ENCODE measurements around the gene SERINC4. TPM values are rescaled to one million over a fixed set of nuclear protein-coding genes. Genes with fewer than 3 reads are reported as not detected.

The SERINC4 gene
- total and polyA plus RNA-seq, 10 of the 15 experiments (the other 5 are each of a cell fraction or from before 2014, with no cell fraction given), result 0.06 to 0.96 (median 0.26) TPM; not detected in 1

- TF ChIP-seq BCLAF1 (IDR thresholded peaks at IDR 0.05) (no peak), NBN (IDR thresholded peaks at IDR 0.05) (0 out of 2 replicates have a peak, but pooled peaks have one; percentile 31), TCF3 (IDR thresholded peaks at IDR 0.05; ENCODE audit: borderline replicate concordance, insufficient read depth, low read depth, low read length) (no peak), YY1 (IDR thresholded peaks at IDR 0.05; ENCODE audit: low read depth, low read length) (no peak), TBL1XR1 (IDR thresholded peaks at IDR 0.05; ENCODE audit: low read depth, low read length) (peak; percentile 60), SIX5 (IDR thresholded peaks at IDR 0.05; ENCODE audit: low read depth, low read length, severe bottlenecking) (peak; percentile 7), MEF2A (IDR thresholded peaks at IDR 0.05; ENCODE audit: insufficient read depth, low read depth, low read length) (0 out of 2 replicates have a peak, but pooled peaks have one; percentile 18), SMARCA5 (IDR thresholded peaks at IDR 0.05) (no peak)
These were observed 50.2 kb downstream of the SERINC4 start (continued) for GRCh38 chr15:43749690-43750345.

GRCh38 chr15:43748376-43748775 lies 51.6 kb downstream of the SERINC4 start:
- RAD21 ChIA-PET (ENCODE audit: unreplicated experiment), result interaction anchor here (1.7 to 2.1 kb wide), 2 partner anchors 28 to 40 kb away, joined by 7 to 8 read pairs; partner anchors contain the start of gene ELL3
- POLR2A ChIA-PET, result interaction anchor here (0.6 kb wide), 1 partner anchor 10 kb away, joined by 5 read pairs; no protein-coding TSS in a partner anchor
- Histone ChIP-seq H3K27me3 (replicated peaks in 1 of 2; ENCODE audit: control insufficient read depth in 2 of 2, insufficient read depth in 2 of 2, low read length in 1 of 2) (no peaks in the 10 kb centered on the region), H3K27ac (ENCODE audit: control insufficient read depth, insufficient read depth) (no peak overlapping the region; the same call in 1 of the 2 replicates), H3K36me3 (ENCODE audit: control insufficient read depth in 2 of 2, insufficient read depth in 2 of 2, low read length in 1 of 2) (peaks cover 0 to 6% of the 10 kb centered on the region in 2 experiments; a peak in 2 of 4 replicates), H3K9me3 (replicated peaks; ENCODE audit: control insufficient read depth, insufficient read depth, low read length) (no peaks in the 10 kb centered on the region; the same call in 2 of the 3 replicates), H4K20me1 (ENCODE audit: control insufficient read depth, insufficient read depth) (peaks cover 13% of the 10 kb centered on the region; the same call in 1 of the 2 replicates), H3K4me2 (ENCODE audit: control insufficient read depth, insufficient read depth) (peak overlapping the region; percentile 70), H3K4me1 (ENCODE audit: control insufficient read depth, insufficient read depth, low read length) (peaks cover 13% of the 10 kb centered on the region), H3K79me2 (ENCODE audit: control insufficient read depth, insufficient read depth, low read length) (peaks cover 73% of the 10 kb centered on the region), H3K9ac (ENCODE audit: control insufficient read depth, insufficient read depth, low read length) (peak overlapping the region; percentile 82), H3K4me3 (peak overlapping the region; percentile 73), H2AFZ (ENCODE audit: control insufficient read depth, low read depth, low read length) (no peak overlapping the region)
- ATAC-seq (no peak), FAIRE-seq (no peak), DNase-seq (ENCODE audit: low read depth, low spot score) (no peak)
- in situ Hi-C loops (cut with MboI) (no loop called here), intact Hi-C loops (cut with micrococcal nuclease; ENCODE audit: unreplicated experiment) (loop anchor here (5.0 kb wide), 1 partner anchor 974 kb away; no protein-coding TSS in a partner anchor)
- no TSS peak for BruUV-seq (replicated peaks)
- 17% methylated on average over 3 of the region's 3 CpGs for WGBS (ENCODE audit: insufficient coverage, insufficient replicate concordance, low lambda C conversion rate, missing lambda C conversion rate)
- SMC1A ChIA-PET (ENCODE audit: uncharacterized antibody, unreplicated experiment), result interaction anchor here (2.2 to 3.4 kb wide), 2 partner anchors 23 to 40 kb away, joined by 6 to 14 read pairs; no protein-coding TSS in a partner anchor
- CTCF ChIA-PET, result interaction anchor here (0.6 to 1.0 kb wide), 2 partner anchors 28 to 49 kb away, joined by 3 to 4 read pairs; no protein-coding TSS in a partner anchor
- TF ChIP-seq NFYB (IDR thresholded peaks at IDR 0.05; ENCODE audit: insufficient read depth, low read depth, low read length) (0 out of 2 replicates have a peak, but pooled peaks have one; percentile 18), BHLHE40 (IDR thresholded peaks at IDR 0.05; ENCODE audit: borderline replicate concordance in 1 of 2, low read depth in 2 of 2, low read length in 1 of 2) (peak in 1 of 2 experiments; percentile 35; a peak in 2 of 4 replicates), STAT3 (IDR thresholded peaks at IDR 0.05; ENCODE audit: low read depth, low read length) (no peak), POLR2AphosphoS2 (IDR thresholded peaks at IDR 0.05; ENCODE audit: low read depth, low read length) (no peak), HCFC1 (IDR thresholded peaks at IDR 0.05; ENCODE audit: low read length) (peak; percentile 57), PAX5 (IDR thresholded peaks at IDR 0.05; ENCODE audit: borderline replicate concordance, low read depth, low read length) (no peak), SIX5 (IDR thresholded peaks at IDR 0.05; ENCODE audit: low read depth, low read length, severe bottlenecking) (peak; percentile 56)
